PC-9 (cell line): ENCODE results near the gene PIP4P1. TPM values are rescaled to one million over a fixed set of nuclear protein-coding genes. Genes with fewer than 3 reads are reported as not detected.

Experiments used
- BruUV-seq: library from RNA; stranded (reverse); fragments of 400-500 nt; replicated peaks from 2 replicates; lab custom pipeline; 2021; lab: Mats Ljungman, UMichigan
- CTCF ChIA-PET: fragments of 300-600 bp; sonication (Branson Sonifier 250); formaldehyde crosslinking; loops from one replicate; lab custom pipeline; 2022; ENCODE audit warnings: antibody characterized with exemption; lab: Charles Lee
- POLR2A ChIA-PET: fragments of 300-600 bp; sonication (Branson Sonifier 250); formaldehyde crosslinking; loops from one replicate; lab custom pipeline; 2022; ENCODE audit warnings: antibody characterized with exemption; ENCODE audit not compliant: unreplicated experiment; lab: Charles Lee
- DNase-seq, 2 experiments: peaks; one replicate each; pipeline versions ENCODE4 v3.0.0 to v3.0.0-alpha.2; 2015 to 2022; ENCODE audit warnings: mixed read lengths in 1 of 2
- H2AFZ ChIP-seq: fragments of 200-600 bp; sonication (generic); 2 replicates; pipeline ENCODE4 v1.8.1; 2017; ENCODE audit warnings: antibody characterized with exemption
- H3F3A ChIP-seq: fragments of 200-600 bp; sonication (generic); 2 replicates; pipeline ENCODE4 v1.8.1; 2017; ENCODE audit warnings: antibody characterized with exemption, mild to moderate bottlenecking, low read depth; ENCODE audit not compliant: insufficient read depth
- H3K27ac ChIP-seq: fragments of 200-600 bp; sonication (generic); 2 replicates; pipeline ENCODE4 v1.6.1; 2016; ENCODE audit warnings: mixed run types
- H3K27me3 ChIP-seq: fragments of 200-600 bp; sonication (generic); 2 replicates; pipeline ENCODE4 v1.6.1; 2016; ENCODE audit warnings: low read depth, mixed run types; ENCODE audit not compliant: insufficient read depth
- H3K36me3 ChIP-seq: fragments of 200-600 bp; sonication (generic); 2 replicates; pipeline ENCODE4 v1.6.1; 2016; ENCODE audit warnings: low read depth, mixed run types
- H3K4me1 ChIP-seq: fragments of 200-600 bp; sonication (generic); replicated peaks from 2 replicates; pipeline ENCODE4 v1.6.1; 2016; ENCODE audit warnings: mixed run types; ENCODE audit not compliant: insufficient read depth
- H3K4me2 ChIP-seq: fragments of 200-600 bp; sonication (generic); 2 replicates; pipeline ENCODE4 v1.6.1; 2017; ENCODE audit warnings: mixed run types
- H3K4me3 ChIP-seq: fragments of 200-600 bp; sonication (generic); 2 replicates; pipeline ENCODE4 v1.6.1; 2016; ENCODE audit warnings: mixed run types
- H3K79me2 ChIP-seq: fragments of 200-600 bp; sonication (generic); 2 replicates; pipeline ENCODE4 v1.6.1; 2017; ENCODE audit warnings: low read depth, mixed run types
- H3K9me2 ChIP-seq: fragments of 200-600 bp; sonication (generic); 2 replicates; pipeline ENCODE4 v1.8.1; 2017; ENCODE audit warnings: mild to moderate bottlenecking; ENCODE audit not compliant: insufficient read depth
- H3K9me3 ChIP-seq: fragments of 200-600 bp; sonication (generic); 2 replicates; pipeline ENCODE4 v1.8.1; 2016; ENCODE audit warnings: low read depth; ENCODE audit not compliant: insufficient read depth
- H4K20me1 ChIP-seq: fragments of 200-600 bp; sonication (generic); 2 replicates; pipeline ENCODE4 v1.8.1; 2017; ENCODE audit not compliant: insufficient read depth
- EZH2 ChIP-seq: fragments of 200-600 bp; sonication (generic); IDR thresholded peaks from 2 replicates; pipeline ENCODE4 v1.8.0; 2017; ENCODE audit warnings: antibody characterized with exemption, low read depth
- intact Hi-C: fragments of 100-400 bp; cut with micrococcal nuclease; formaldehyde crosslinking; loops from one replicate; pipeline ENCODE4 v1.10.0; 2022; ENCODE audit not compliant: unreplicated experiment
- total RNA-seq: library from RNA; stranded (reverse); gene quantifications from 2 replicates; pipeline ENCODE4 v1.2.3, GENCODE V29; 2021
- TF ChIP-seq, protein P1 (sequence below): fragments of 200-600 bp; sonication (generic); conservative IDR thresholded peaks from 2 replicates; pipeline ENCODE4 v1.6.1; 2017; ENCODE audit warnings: mixed run types, antibody characterized with exemption, mild to moderate bottlenecking, moderate library complexity

The PIP4P1 gene
- total RNA-seq, 1 experiment from 2014 or later = 20.1 TPM

DNA sequence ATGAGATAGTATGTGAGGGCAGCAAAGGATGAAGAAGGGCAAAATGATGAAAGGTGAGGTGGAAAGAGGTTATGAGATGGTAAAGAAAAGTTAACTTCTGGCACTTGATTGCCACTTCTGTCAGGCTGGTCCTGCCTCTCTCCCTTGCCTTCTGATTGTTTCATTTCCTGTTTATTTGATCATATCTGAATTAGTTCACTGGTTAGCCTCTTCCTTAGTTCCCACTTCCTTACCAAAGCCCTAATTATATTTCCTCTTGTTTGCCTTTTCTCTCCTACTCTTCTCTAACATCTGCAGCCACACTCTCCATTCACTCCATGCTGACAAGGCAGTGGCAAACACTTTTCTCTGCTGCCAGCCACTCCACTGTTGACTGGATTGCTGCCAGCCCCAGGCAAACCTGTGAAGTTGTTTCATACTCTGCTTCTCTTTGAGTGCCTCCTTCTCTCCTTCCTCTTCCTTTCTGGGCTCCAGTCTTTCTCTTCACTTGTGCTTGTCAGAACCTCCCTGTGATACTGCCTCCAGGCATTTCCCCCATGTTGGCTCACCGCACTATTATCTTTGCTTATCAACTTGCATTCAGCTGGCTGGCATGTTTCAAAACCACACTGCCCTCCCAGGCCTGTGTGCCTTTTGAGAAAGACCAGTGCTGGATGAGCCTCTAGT is 16.1 kb upstream of the PIP4P1 start:
- CTCF ChIA-PET = no interaction called here
- TF ChIP-seq, protein P1, sequence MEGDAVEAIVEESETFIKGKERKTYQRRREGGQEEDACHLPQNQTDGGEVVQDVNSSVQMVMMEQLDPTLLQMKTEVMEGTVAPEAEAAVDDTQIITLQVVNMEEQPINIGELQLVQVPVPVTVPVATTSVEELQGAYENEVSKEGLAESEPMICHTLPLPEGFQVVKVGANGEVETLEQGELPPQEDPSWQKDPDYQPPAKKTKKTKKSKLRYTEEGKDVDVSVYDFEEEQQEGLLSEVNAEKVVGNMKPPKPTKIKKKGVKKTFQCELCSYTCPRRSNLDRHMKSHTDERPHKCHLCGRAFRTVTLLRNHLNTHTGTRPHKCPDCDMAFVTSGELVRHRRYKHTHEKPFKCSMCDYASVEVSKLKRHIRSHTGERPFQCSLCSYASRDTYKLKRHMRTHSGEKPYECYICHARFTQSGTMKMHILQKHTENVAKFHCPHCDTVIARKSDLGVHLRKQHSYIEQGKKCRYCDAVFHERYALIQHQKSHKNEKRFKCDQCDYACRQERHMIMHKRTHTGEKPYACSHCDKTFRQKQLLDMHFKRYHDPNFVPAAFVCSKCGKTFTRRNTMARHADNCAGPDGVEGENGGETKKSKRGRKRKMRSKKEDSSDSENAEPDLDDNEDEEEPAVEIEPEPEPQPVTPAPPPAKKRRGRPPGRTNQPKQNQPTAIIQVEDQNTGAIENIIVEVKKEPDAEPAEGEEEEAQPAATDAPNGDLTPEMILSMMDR = no peak

DNA sequence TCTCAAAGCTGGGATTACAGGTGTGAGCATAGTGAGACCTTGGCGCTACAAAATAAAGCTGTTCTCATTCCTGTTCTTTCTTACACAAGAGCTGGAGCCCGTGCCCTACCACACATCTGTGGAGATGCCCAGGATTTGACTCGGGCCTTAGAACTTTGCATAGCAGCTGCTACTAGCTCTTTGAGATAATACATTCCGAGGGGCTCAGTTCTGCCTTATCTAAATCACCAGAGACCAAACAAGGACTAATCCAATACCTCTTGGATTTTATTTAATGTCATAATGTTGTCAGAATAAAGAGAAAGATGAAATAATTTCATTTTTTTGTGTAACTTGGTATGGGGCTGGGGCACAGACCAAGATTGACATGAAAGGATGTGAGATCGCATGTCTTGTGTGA is 15.5 kb upstream of the PIP4P1 start:
- Histone ChIP-seq H3F3A (no peaks in the 10 kb centered on the region), H3K4me3 (no peak overlapping the region), H3K9me3 (no peaks in the 10 kb centered on the region), H3K79me2 (peaks cover 8% of the 10 kb centered on the region), H3K4me1 (no peaks in the 10 kb centered on the region), H3K9me2 (no peaks in the 10 kb centered on the region), H2AFZ (no peak overlapping the region), H4K20me1 (no peaks in the 10 kb centered on the region), H3K4me2 (no peak overlapping the region), H3K27ac (no peak overlapping the region), H3K27me3 (no peaks in the 10 kb centered on the region), H3K36me3 (no peaks in the 10 kb centered on the region)
- no peak for DNase-seq
- ChIA-PET CTCF (no interaction called here), POLR2A (interaction anchor here (0.6 kb wide), 1 partner anchor 16 kb away, joined by 8 read pairs; the partner anchor contains the start of gene PIP4P1)
- TF ChIP-seq EZH2 = no peak
- TF ChIP-seq, protein P1 = no peak
- BruUV-seq = no TSS peak
- intact Hi-C loops = no loop called here

More for the DNA sequence above, 16.1 kb upstream of the PIP4P1 start:
- Histone ChIP-seq H3K79me2 (peaks cover 2% of the 10 kb centered on the region), H3K4me3 (no peak overlapping the region), H3K36me3 (no peaks in the 10 kb centered on the region), H3K4me2 (no peak overlapping the region), H2AFZ (no peak overlapping the region), H3K4me1 (no peaks in the 10 kb centered on the region), H3K9me2 (no peaks in the 10 kb centered on the region), H3K27ac (no peak overlapping the region), H3F3A (no peaks in the 10 kb centered on the region), H4K20me1 (no peaks in the 10 kb centered on the region), H3K9me3 (no peaks in the 10 kb centered on the region), H3K27me3 (no peaks in the 10 kb centered on the region)
- DNase-seq = peak in 1 of 2 experiments; percentile 49
- intact Hi-C loops = no loop called here
- no TSS peak for BruUV-seq
- POLR2A ChIA-PET = interaction anchor here (0.6 kb wide), 2 partner anchors 16 to 22 kb away, joined by 3 to 8 read pairs; partner anchors contain the start of genes APEX1 and PIP4P1

DNA sequence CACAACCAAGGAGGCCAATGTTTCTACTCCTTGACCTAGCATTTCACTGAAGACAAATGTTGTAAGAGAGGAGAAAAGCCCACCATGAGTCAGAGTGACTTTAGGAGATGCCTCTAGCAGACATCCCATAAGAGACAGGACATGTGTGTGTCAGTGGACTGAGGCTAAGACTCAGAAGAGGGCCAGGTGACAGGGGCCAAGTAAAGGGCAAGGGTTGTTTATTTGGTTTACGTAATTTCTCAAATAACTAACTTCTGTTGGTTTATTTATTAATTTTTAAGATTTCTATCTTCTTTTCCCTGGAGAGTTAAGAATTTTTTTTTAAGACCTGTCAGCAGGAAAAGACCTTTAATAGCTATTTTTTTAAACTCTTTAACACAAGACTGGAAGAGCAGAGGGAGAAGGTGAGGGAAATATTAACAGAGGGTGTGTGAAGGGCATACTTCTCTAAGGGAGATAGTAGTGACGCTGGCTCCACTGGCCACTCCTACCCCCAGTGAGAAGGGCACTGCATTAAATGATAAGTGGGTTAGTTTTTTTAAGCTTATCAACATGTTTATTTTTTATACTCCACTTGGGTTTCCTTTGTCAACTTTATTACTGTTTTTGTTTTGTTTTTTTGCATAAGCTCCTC is 11.4 kb upstream of the PIP4P1 start:
- no peak overlapping the region for H3K4me2 ChIP-seq
- no peak for TF ChIP-seq EZH2
- TF ChIP-seq, protein P1 = no peak
- H3K27ac ChIP-seq = no peak overlapping the region
- H4K20me1 ChIP-seq = no peaks in the 10 kb centered on the region
- ChIA-PET CTCF (no interaction called here), POLR2A (interaction anchor here (0.7 kb wide), 1 partner anchor 15 kb away, joined by 4 read pairs; no protein-coding TSS in a partner anchor)
- BruUV-seq = no TSS peak
- DNase-seq = no peak
- no peaks in the 10 kb centered on the region; the same call in none of the 2 replicates for H3K4me1 ChIP-seq
- H3K4me3 ChIP-seq = no peak overlapping the region
- H3K27me3 ChIP-seq = no peaks in the 10 kb centered on the region
- H3F3A ChIP-seq = peaks cover 8% of the 10 kb centered on the region; the same call in 1 of the 2 replicates
- no peak overlapping the region for H2AFZ ChIP-seq
- H3K36me3 ChIP-seq = no peaks in the 10 kb centered on the region
- no peaks in the 10 kb centered on the region for H3K9me2 ChIP-seq
- intact Hi-C loops = no loop called here
- H3K9me3 ChIP-seq = no peaks in the 10 kb centered on the region
- H3K79me2 ChIP-seq = peaks cover 23% of the 10 kb centered on the region
